Pancreas (tissue), 10 donors: ENCODE measurements around the gene DUSP1. TPM values are rescaled to one million over a fixed set of nuclear protein-coding genes. Genes with fewer than 3 reads are reported as not detected.

ENCODE experiments used
- ATAC-seq, 4 donors: fragments of 200-7000 bp; cut with Tn5 transposase; one replicate each; pipeline versions ENCODE4 v1.8.0 to v1.9.1; 2020; ENCODE audit warnings: mild to moderate bottlenecking in 4 of 4, moderate library complexity in 4 of 4
- DNase-seq, 6 donors: peaks; one replicate each; pipeline ENCODE4 v3.0.0-alpha.2; 2020
- FAIRE-seq: peaks from 2 replicates; lab custom pipeline; 2012; peaks lifted over from hg19 to GRCh38; lab: Jason Lieb, UNC
- H3K27ac ChIP-seq, 4 donors: fragments of 200-600 bp; sonication (generic); 1 replicate in 3 of 4; 2 replicates in 1 of 4; pipeline versions ENCODE4 v1.5.0 to v1.8.0; 2020
- H3K27me3 ChIP-seq, 4 donors: fragments of 200-600 bp; one replicate each; pipeline ENCODE4 v1.8.0; 2021
- H3K36me3 ChIP-seq, 3 donors: fragments of 200-600 bp; sonication (generic) in 1 of 3; one replicate each; pipeline versions ENCODE4 v1.5.0 to v1.8.0; 2020 to 2021
- H3K4me1 ChIP-seq, 3 donors: fragments of 200-600 bp; one replicate each; pipeline ENCODE4 v1.8.0; 2021
- H3K4me3 ChIP-seq, 4 donors: fragments of 200-600 bp; sonication (generic) in 2 of 4; one replicate each; pipeline versions ENCODE4 v1.5.0 to v1.8.0; 2020 to 2021
- H3K9me3 ChIP-seq, 4 donors: fragments of 200-600 bp; one replicate each; pipeline ENCODE4 v1.8.0; 2021
- CTCF ChIP-seq, 4 donors: fragments of 200-600 bp; sonication (generic) in 3 of 4; IDR thresholded peaks; one replicate each; pipeline versions ENCODE4 v1.5.0 to v1.8.0; 2021; ENCODE audit warnings: antibody characterized with exemption in 4 of 4
- WGBS, 2 donors: extraction: QIAGEN DNeasy Blood & Tissue Kit; methylation state at CpG; one replicate each; pipeline ENCODE4 v1.1.7; 2013; 5-methylcytosine and 5-hydroxymethylcytosine counted together
- intact Hi-C, 3 donors: fragments of 100-400 bp; cut with DNase I; formaldehyde crosslinking; loops; one replicate each; pipeline versions ENCODE4 v1.11.1 to v1.14.2; 2022
- polyA plus RNA-seq, 2 donors: library from polyadenylated mRNA; stranded (reverse); fragments of 200-250 nt; gene quantifications; one replicate each; pipeline ENCODE4 v1.2.3, GENCODE V29; 2013
- total RNA-seq, 6 donors: library from RNA; stranded (reverse); fragmentation: NEBNext Ultra II Directional in 4 of 6; extraction: Animal tissue kit (Norgen Biotek cat#: 25700) in 4 of 6; gene quantifications; one replicate each; pipeline versions ENCODE4 v1.2.1 to v1.2.4, GENCODE V29; 2021 to 2023
- donor health status: healthy with polysubstance abuse.
- donor health status: DM: no; HTN: no; CAD: no; lungs with moderate emphysema.
- donor health status: DM: no; HTN: no; CAD: no.
- donor health status: control.
- donor health status: control.
- donor health status: Bipolar disorder and iron deficiency.
- donor health status: DM: yes; HTN: yes; CAD: no.
- donor health status: DM: no; HTN: no; CAD: no.
- donor health status: DM: no; HTN: no; CAD: no.
- donor health status: DM: yes; HTN: yes; CAD: no.

DUSP1 gene
- total and polyA plus RNA-seq, 8 donors = 18.6 to 198 (median 55.5) TPM

- peaks cover 0 to 15% (median 2%) of the 10 kb centered on the region in 3 donors for H3K36me3 ChIP-seq
- intact Hi-C loops = loop anchor here in 2 of 3 donors (5.0 to 10.0 kb wide), 3 partner anchors 56 to 131 kb away; no protein-coding TSS in a partner anchor
- FAIRE-seq (no peak), ATAC-seq (no peak), DNase-seq (peak in 1 of 6 donors; percentile 28)
- WGBS, 2 donors = 76 to 82% methylated on average over 11 of the region's 11 CpGs
- H3K4me1 ChIP-seq = peaks cover 12 to 28% (median 17%) of the 10 kb centered on the region in 3 donors
- H3K27me3 ChIP-seq = no peaks in the 10 kb centered on the region
- H3K27ac ChIP-seq = peak overlapping the region in 3 of 4 donors; percentile 98 to 100 (median 99)
- TF ChIP-seq CTCF (IDR thresholded peaks at IDR 0.05) = no peak
- H3K4me3 ChIP-seq = no peak overlapping the region
- H3K9me3 ChIP-seq = no peaks in the 10 kb centered on the region
Observed at GRCh38 chr5:172773481-172774469, 2.8 kb upstream of the DUSP1 start.

GRCh38 chr5:172772112-172772906 lies 1.3 kb upstream of the DUSP1 start:
- Histone ChIP-seq H3K4me1 (peaks cover 0 to 28% (median 13%) of the 10 kb centered on the region in 3 donors), H3K4me3 (peak overlapping the region in 2 of 4 donors; percentile 64 to 100), H3K27ac (peak overlapping the region; percentile 98 to 100 (median 100)), H3K9me3 (no peaks in the 10 kb centered on the region), H3K27me3 (no peaks in the 10 kb centered on the region), H3K36me3 (peaks cover 0 to 29% (median 11%) of the 10 kb centered on the region in 3 donors)
- TF ChIP-seq CTCF (IDR thresholded peaks at IDR 0.05) = peak; percentile 65 to 79 (median 72)
- peak; percentile 29 to 57 (median 47) for ATAC-seq
- DNase-seq = peak; percentile 71 to 92 (median 88)
- intact Hi-C loops = loop anchor here in 2 of 3 donors (5.0 to 10.0 kb wide), 3 partner anchors 55 to 132 kb away; no protein-coding TSS in a partner anchor
- no peak for FAIRE-seq
- WGBS, 2 donors = 10 to 13% methylated on average over 50 of the region's 50 CpGs

GRCh38 chr5:172771439-172772111 lies 580 bp upstream of the DUSP1 start:
- H3K9me3 ChIP-seq = no peaks in the 10 kb centered on the region
- peak overlapping the region in 3 of 4 donors; percentile 64 to 100 (median 90) for H3K4me3 ChIP-seq
- H3K36me3 ChIP-seq = peaks cover 0 to 30% (median 11%) of the 10 kb centered on the region in 3 donors
- H3K27ac ChIP-seq = peak overlapping the region; percentile 98 to 100 (median 100)
- DNase-seq (no peak), FAIRE-seq (no peak), ATAC-seq (peak in 2 of 4 donors; percentile 0)
- TF ChIP-seq CTCF (IDR thresholded peaks at IDR 0.05) = no peak
- intact Hi-C loops = loop anchor here in 2 of 3 donors (5.0 to 10.0 kb wide), 3 partner anchors 54 to 133 kb away; no protein-coding TSS in a partner anchor
- H3K27me3 ChIP-seq = no peaks in the 10 kb centered on the region
- peaks cover 0 to 31% (median 11%) of the 10 kb centered on the region in 3 donors for H3K4me1 ChIP-seq
- 0 to 1% methylated on average over 33 to 40 of the region's 40 CpGs for WGBS, 2 donors

DNA sequence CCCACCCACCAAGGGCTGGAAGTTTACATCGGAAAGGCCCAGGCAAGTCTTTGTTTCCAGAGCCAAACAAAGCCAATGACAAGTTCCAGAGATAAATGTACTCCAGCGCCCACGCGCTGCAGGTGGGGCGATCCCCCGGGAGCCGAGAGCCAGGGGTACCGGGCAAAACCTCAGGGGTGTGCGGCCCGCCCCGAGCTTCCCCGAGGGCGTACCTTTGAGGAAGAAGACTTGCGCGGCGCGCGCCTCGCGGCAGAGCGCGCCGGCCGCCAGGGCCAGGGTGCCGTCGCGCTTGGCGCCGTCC lies 671 bp downstream of the DUSP1 start:
- 0% methylated on average over 29 of the region's 29 CpGs for WGBS, 2 donors
- H3K36me3 ChIP-seq = peaks cover 0 to 30% (median 11%) of the 10 kb centered on the region in 3 donors
- intact Hi-C loops = loop anchor here in 2 of 3 donors (5.0 to 10.0 kb wide), 3 partner anchors 53 to 134 kb away; no protein-coding TSS in a partner anchor
- ATAC-seq (no peak), DNase-seq (no peak), FAIRE-seq (no peak)
- no peaks in the 10 kb centered on the region for H3K9me3 ChIP-seq
- peaks cover 0 to 39% (median 21%) of the 10 kb centered on the region in 3 donors for H3K4me1 ChIP-seq
- H3K4me3 ChIP-seq = peak overlapping the region; percentile 64 to 100 (median 77)
- TF ChIP-seq CTCF (IDR thresholded peaks at IDR 0.05) = no peak
- H3K27me3 ChIP-seq = no peaks in the 10 kb centered on the region
- peak overlapping the region; percentile 98 to 100 (median 100) for H3K27ac ChIP-seq
